ENCODE measurements around the gene OTUD5.

DNA sequence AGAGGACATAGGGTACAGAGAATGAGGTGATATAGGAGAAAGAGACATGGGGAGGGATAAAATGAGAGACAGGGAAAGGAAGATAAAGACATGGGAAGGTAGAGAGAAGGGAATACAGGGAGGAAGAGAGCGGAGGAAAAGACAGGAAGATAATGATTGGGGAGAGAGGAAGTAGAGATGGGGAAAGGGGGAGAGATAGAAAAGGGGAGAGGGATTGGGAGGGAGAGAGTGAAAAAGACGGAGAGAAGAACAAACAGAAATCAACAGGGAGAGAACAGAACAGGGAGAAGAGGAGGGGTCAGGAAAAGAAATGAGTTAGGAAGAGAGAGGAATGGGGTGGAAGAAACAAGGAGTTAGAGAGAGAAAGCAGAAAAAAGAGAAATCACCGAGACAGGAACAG lies 40.0 kb upstream of the OTUD5 start:
- TF ChIP-seq CTCF (IDR thresholded peaks at IDR 0.05) (no peak), POLR2A (IDR thresholded peaks at IDR 0.05) (no peak)

Measured in heart left ventricle (tissue), 13 donors.